ENCODE results near the gene TEX12. TPM values are rescaled to one million over a fixed set of nuclear protein-coding genes. Genes with fewer than 3 reads are reported as not detected.
"Not testable (repeated sequence)": the region's sequence is repeated elsewhere in the genome, so short reads cannot be mapped to it uniquely, and the experiment has no call there.

TEX12 gene
- polyA plus RNA-seq, 1 donor from 2014 or later: 0.51 TPM

GRCh38 chr11:112195951-112196351, 28.8 kb downstream of the TEX12 start:
- Histone ChIP-seq H2AFZ (ENCODE audit: low read depth, low read length) (no peak overlapping the region), H3K4me2 (ENCODE audit: low read length) (no peak overlapping the region), H4K20me1 (ENCODE audit: insufficient read depth) (no peaks in the 10 kb centered on the region), H3K9me2 (ENCODE audit: insufficient read depth, low read length) (no peaks in the 10 kb centered on the region), H3K9me3 (ENCODE audit: low read length) (no peaks in the 10 kb centered on the region), H3K27me3 (ENCODE audit: insufficient read depth, low read depth, low read length) (no peaks in the 10 kb centered on the region), H3K4me3 (ENCODE audit: low read length) (no peak overlapping the region), H3K9ac (ENCODE audit: low read length) (no peak overlapping the region), H3K27ac (ENCODE audit: low read length) (no peak overlapping the region), H3F3A (ENCODE audit: insufficient read depth, low read length, poor library complexity, severe bottlenecking) (no peaks in the 10 kb centered on the region), H3K79me2 (replicated peaks; ENCODE audit: insufficient read depth, low read length) (no peaks in the 10 kb centered on the region), H3K36me3 (ENCODE audit: insufficient read depth, low read length) (no peaks in the 10 kb centered on the region)
- TF ChIP-seq CTCF (IDR thresholded peaks at IDR 0.05; ENCODE audit: poor library complexity, severe bottlenecking) (no peak), SMC3 (conservative IDR thresholded peaks at IDR 0.05; ENCODE audit: poor library complexity) (no peak), EP300 (conservative IDR thresholded peaks at IDR 0.05; ENCODE audit: poor library complexity, severe bottlenecking) (no peak), POLR2AphosphoS5 (IDR thresholded peaks at IDR 0.05) (no peak), MXI1 (conservative IDR thresholded peaks at IDR 0.05; ENCODE audit: poor library complexity, severe bottlenecking) (no peak), RAD21 (conservative IDR thresholded peaks at IDR 0.05) (no peak), TAF1 (IDR thresholded peaks at IDR 0.05; ENCODE audit: low read depth) (no peak), EZH2 (IDR thresholded peaks at IDR 0.05; ENCODE audit: borderline replicate concordance, insufficient read depth, low read length, poor library complexity, severe bottlenecking) (no peak)
- TF ChIP-seq, protein P1, sequence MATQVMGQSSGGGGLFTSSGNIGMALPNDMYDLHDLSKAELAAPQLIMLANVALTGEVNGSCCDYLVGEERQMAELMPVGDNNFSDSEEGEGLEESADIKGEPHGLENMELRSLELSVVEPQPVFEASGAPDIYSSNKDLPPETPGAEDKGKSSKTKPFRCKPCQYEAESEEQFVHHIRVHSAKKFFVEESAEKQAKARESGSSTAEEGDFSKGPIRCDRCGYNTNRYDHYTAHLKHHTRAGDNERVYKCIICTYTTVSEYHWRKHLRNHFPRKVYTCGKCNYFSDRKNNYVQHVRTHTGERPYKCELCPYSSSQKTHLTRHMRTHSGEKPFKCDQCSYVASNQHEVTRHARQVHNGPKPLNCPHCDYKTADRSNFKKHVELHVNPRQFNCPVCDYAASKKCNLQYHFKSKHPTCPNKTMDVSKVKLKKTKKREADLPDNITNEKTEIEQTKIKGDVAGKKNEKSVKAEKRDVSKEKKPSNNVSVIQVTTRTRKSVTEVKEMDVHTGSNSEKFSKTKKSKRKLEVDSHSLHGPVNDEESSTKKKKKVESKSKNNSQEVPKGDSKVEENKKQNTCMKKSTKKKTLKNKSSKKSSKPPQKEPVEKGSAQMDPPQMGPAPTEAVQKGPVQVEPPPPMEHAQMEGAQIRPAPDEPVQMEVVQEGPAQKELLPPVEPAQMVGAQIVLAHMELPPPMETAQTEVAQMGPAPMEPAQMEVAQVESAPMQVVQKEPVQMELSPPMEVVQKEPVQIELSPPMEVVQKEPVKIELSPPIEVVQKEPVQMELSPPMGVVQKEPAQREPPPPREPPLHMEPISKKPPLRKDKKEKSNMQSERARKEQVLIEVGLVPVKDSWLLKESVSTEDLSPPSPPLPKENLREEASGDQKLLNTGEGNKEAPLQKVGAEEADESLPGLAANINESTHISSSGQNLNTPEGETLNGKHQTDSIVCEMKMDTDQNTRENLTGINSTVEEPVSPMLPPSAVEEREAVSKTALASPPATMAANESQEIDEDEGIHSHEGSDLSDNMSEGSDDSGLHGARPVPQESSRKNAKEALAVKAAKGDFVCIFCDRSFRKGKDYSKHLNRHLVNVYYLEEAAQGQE (IDR thresholded peaks at IDR 0.05; ENCODE audit: borderline replicate concordance): no peak

DNA sequence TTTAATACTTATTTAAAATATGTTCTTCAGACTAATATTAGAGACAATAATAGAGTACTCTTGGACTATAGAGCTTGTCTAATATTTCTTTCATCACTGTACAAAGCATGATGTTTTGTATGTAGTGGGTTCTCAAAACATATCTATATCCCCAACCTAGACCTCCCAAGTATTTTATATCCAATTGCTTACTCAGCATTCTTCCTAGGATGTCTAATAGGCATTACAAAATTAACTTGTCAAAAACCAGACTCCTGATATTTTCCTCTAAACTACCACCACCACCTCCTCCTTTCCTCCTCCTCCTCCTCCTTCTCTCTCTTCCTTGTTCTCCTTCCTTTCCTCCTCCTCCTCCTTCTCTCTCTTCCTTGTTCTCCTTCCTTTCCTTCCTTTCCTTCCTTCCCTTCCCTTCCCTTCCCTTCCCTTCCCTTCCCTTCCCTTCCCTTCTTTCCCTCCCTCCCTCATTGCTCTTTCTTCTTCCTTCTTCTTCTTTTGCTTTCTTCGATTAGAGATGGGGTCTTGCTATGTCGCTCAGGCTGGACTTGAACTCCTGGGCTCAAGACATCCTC, 29.4 kb downstream of the TEX12 start:
- Histone ChIP-seq H2AFZ (ENCODE audit: low read depth, low read length) (no peak overlapping the region), H3K9me2 (ENCODE audit: insufficient read depth, low read length) (no peaks in the 10 kb centered on the region), H3F3A (ENCODE audit: insufficient read depth, low read length, poor library complexity, severe bottlenecking) (no peaks in the 10 kb centered on the region), H3K27me3 (ENCODE audit: insufficient read depth, low read depth, low read length) (no peaks in the 10 kb centered on the region), H3K9ac (ENCODE audit: low read length) (no peak overlapping the region), H3K79me2 (replicated peaks; ENCODE audit: insufficient read depth, low read length) (no peaks in the 10 kb centered on the region), H3K4me3 (ENCODE audit: low read length) (no peak overlapping the region), H3K36me3 (ENCODE audit: insufficient read depth, low read length) (no peaks in the 10 kb centered on the region), H4K20me1 (ENCODE audit: insufficient read depth) (no peaks in the 10 kb centered on the region), H3K9me3 (ENCODE audit: low read length) (no peaks in the 10 kb centered on the region), H3K4me2 (ENCODE audit: low read length) (no peak overlapping the region), H3K27ac (ENCODE audit: low read length) (no peak overlapping the region)
- no peak for TF ChIP-seq EP300 (conservative IDR thresholded peaks at IDR 0.05; ENCODE audit: poor library complexity, severe bottlenecking)
- TF ChIP-seq MXI1 (conservative IDR thresholded peaks at IDR 0.05; ENCODE audit: poor library complexity, severe bottlenecking): no peak

DNA sequence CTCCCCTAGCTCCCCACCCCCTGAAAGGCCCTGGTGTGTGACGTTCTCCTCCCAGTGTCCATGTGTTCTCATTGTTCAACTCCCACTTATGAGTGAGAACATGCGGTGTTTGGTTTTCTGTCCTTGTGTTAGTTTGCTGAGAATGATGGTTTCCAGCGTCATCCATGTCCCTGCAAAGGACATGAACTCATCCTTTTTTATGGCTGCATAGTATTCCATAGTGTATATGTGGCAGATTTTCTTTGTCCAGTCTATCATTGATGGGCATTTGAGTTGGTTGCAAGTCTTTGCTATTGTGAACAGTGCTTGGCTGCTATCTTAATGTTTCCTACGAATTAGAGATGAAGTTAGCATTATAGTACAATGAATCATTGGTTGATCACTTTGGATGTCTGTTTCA, 31.9 kb downstream of the TEX12 start:
- H3F3A ChIP-seq (ENCODE audit: insufficient read depth, low read length, poor library complexity, severe bottlenecking); H3K4me3 ChIP-seq (ENCODE audit: low read length); H3K36me3 ChIP-seq (ENCODE audit: insufficient read depth, low read length): not testable (repeated sequence)

More for the DNA sequence above, 31.9 kb downstream of the TEX12 start:
- not testable (repeated sequence) for H3K27ac ChIP-seq (ENCODE audit: low read length); H3K9me3 ChIP-seq (ENCODE audit: low read length); H3K79me2 ChIP-seq (replicated peaks; ENCODE audit: insufficient read depth, low read length); H3K9me2 ChIP-seq (ENCODE audit: insufficient read depth, low read length); H3K9ac ChIP-seq (ENCODE audit: low read length); H4K20me1 ChIP-seq (ENCODE audit: insufficient read depth); H3K27me3 ChIP-seq (ENCODE audit: insufficient read depth, low read depth, low read length); H2AFZ ChIP-seq (ENCODE audit: low read depth, low read length); H3K4me2 ChIP-seq (ENCODE audit: low read length)
